NCI-H2107 (cell line): Measurements from ENCODE around the gene FOXF1.

Source experiments
- DNase-seq: peaks from one replicate; lab custom pipeline; 2025; lab: John Stamatoyannopoulos, UW

FOXF1 gene

DNA sequence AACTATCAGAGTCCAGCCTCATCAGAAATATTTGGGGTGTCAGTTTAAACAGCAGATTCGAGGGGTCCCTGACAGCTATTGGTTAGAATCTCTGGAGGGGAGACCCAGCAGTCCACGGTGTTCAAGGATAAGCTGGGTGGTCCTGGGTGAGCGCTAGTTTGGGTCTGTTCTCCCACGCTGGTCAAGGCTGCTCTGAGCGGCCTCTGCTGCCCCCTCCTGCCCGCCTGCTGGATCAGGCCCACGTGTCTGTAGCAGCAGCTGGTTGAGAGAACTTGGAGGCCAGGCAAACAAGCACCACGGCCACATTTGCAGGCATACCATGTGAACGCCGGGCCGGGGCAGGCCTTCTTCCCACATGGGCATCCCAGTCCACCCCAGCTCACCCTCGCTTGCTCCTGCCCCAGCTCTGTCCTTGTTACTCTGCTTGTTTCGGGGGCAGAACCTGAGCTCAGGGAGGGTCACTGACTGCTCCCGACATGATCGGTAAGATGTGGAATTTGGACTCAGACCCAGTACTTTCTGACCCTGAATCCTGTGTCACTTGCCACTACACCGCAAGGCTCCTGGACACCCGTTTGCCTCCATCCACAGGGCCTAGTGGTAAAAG is 7.4 kb downstream of the FOXF1 start:
- DNase-seq = no peak

DNA sequence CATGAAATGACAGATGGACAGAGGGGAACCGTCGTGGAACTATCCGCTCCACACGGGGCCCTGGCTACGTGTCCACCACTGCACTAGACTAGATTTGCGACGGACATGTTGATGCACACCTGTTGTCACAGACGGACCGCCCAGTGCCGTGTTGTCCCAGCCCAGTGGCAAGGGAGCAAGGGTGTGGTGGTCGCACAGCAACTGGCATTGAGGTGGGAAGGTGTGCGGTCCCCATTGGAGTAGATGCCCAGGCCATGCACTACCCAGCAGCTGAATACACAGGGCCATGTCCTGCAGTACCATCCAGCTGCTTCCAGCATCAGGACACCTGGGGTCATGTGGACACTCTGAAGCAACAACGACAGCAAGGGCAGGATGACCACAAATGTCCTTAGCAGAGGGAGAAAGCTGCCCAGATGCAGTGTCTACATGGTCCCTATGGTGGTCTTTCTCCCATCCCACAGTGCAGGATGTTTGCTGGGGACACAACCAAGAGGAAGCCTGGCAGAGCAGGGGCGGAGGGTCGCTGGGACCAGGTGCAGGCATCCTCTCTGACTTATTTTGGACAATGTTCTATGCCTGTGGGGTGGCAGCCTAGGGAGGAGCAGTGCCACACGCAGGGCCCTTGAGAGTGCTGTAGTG is 8.8 kb downstream of the FOXF1 start:
- no peak for DNase-seq

DNA sequence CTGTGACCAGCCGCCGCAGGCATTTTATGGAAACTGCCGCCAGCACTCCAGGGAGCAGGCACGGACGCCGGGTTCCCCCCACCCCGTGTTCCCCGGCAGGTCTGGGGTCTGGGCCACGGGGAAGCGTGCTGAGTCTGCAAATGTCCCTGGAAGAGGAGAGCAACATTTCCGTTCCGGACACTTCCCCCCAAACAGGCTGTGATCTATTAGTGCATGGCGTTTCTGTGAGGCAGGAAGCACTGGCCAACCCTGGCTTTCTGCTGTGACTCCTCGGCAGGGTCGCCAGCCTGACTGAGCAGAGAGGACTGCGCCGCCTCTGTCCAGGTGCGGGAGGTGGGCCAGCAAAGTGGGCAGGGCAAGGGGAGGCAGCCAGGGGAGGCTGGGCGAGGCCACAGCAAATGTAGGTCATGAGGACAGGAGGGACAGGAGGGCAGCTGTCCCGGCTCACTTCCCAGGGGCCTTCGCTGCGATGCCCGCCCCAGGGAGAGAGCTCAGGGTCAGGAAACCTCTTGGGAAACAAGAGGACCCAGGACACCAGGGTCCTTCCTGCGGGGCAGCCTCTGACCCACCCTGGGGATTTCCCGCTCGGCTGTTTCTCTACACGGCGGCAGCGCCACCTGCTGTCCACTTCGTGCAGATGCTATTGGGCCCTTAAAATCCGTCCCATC is 9.5 kb downstream of the FOXF1 start:
- DNase-seq = no peak

DNA sequence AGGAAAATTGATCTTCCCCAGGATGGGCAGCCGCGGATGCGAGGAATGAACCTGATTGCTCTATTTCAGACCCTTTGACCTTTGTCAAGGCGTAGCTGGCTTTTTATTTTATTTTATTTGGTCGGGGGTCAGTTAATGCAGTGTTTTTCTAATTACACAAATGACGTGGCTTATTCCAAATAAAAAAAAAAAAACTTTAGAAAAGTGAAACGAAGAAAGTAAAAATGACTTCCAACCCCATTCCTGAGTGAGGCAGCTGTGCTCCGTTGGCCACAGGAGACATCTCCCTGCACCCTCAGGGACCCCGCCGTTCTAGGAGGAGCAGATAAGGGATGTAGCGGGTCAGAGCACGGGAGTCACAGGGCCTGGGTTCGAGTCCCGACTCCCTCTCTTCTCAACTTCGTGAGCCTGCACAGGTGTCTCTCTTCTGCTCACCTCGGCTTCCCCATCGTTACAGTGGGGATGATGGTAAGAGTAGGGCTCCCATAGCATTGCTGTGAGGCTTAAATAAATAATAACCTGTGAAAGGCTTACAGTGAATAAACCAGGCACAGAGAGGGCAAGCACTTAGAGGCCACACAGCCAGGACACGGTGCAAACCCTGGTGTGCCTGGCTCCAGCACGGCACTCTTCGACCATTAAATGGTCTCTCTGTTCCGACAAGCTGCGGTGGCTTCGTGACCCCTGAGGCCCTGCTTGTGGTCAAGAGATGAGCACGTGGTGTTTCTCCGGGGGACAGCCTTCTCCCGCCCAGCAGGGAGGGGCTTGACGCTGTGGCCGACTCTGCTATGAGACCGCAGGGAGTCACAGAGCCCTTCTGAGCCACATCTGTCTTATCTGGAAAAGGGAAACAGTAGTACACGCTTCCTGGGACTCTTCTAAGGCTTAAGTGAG is 10.2 kb downstream of the FOXF1 start:
- no peak for DNase-seq

DNA sequence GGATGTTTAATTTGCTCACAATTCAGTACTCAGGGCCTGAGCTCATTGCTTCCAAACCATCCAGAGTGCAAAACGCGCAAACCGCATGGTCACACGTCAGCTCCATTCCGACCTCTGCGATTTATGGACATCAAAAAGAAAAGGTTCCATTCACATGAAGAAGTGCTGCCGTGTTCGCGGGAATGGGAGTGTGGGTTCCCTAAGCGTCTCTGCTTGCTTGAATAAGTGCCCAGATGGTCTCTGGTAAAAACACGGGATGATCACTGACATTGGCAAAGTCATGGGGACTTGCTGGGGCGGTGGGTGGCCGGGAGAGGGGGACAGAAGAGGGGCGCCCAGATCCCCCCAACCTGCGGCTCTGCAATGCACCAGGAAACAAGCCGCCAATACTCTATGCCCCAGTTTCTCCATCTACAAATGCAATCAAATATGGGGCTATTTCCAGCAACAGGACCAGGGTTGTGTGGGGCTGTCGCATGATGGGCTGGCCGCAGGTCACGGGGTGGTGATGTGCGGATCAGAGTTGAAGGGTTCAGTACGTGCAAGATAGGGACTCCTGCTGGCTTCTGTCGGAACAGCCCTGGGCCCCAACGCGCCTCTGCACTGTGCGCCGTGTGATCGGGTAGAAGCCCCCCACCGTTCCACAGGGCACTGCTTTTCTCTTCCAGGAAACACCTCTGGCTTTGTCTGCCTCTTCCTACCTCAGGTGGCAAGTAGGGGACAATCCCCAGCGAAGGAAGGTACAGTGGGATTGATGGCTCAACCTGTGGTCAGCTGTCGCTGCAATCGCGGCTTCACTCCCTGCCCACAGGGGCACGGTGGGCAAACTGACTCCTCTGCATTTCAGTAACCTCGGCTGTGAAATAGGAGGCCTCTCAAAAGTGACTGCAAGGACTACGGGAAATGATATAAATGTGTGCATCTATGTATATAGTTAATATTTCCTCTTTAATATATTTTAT is 11.2 kb downstream of the FOXF1 start:
- no peak for DNase-seq

GRCh38 chr16:86522634-86523033 is 12.3 kb downstream of the FOXF1 start:
- no peak for DNase-seq

DNA sequence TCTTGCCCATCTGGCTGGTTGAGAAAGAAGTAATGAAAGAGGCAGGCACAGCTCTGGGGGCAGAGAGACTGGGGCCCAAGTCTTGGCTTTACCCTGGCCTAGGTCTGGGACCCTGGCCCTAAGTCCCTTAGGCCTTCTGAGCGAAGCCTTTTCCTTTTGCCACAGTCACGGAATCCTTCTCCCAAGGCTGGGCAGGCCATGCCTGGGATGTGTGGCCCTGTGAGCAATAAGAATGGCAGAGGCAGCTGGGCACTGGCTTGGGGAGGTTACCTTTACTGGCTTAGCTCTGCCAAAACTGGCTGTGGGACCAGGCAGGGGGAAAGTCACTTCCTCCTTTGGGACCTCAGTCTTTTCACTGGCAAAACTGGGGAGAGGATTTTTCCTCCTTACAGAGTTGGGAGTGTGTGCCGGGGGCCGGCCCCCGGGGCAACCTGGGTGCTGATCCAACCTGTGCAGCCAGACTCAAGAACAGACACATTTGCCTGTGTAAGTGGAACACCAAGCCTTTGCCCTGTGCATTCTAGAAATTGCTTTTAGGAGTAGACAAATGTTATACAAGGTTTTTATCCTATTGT is 12.9 kb downstream of the FOXF1 start:
- no peak for DNase-seq

- no peak for DNase-seq
Observed at GRCh38 chr16:86524029-86524428, 13.7 kb downstream of the FOXF1 start.

- no peak for DNase-seq
Observed at GRCh38 chr16:86525696-86526095, 15.4 kb downstream of the FOXF1 start.

DNA sequence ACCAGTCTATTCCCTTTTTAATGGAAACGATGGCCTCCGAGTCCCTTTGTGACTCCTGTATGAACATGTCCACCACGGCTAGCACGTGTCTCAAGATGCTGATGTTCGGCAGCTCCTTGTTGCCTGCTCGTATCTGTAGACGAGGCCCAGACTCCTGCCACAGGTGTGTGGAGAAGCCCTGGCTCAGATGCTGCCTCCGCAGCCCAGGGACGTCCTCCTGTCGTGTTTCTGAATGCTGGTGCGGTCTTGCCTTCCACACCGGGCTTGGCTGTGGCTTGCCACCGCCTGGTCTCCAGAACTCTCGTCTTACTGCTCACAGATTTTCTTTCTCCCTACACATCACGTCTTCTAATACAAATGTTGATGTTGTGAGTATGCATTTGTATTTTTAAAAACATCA is 17.0 kb downstream of the FOXF1 start:
- DNase-seq = no peak

GRCh38 chr16:86528061-86528929 is 18.0 kb downstream of the FOXF1 start:
- no peak for DNase-seq

DNA sequence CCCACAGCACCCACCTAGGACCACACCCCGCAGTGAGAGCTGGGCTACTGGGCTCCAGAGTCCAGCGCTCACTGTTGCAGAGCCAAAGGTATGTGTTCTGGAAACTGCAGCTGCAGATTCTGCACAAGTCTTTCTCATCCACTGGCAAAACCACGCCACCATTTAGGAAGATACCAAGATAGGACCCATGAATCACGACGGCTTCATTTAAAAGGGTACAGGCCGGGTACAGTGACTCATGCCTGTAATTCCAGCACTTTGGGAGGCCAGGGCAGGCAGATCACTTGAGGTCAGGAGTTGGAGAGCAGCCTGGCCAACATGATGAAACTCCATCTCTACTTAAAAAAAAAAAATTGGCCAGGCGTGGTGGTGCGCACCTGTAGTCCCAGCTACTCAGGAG is 18.8 kb downstream of the FOXF1 start:
- DNase-seq = no peak

DNA sequence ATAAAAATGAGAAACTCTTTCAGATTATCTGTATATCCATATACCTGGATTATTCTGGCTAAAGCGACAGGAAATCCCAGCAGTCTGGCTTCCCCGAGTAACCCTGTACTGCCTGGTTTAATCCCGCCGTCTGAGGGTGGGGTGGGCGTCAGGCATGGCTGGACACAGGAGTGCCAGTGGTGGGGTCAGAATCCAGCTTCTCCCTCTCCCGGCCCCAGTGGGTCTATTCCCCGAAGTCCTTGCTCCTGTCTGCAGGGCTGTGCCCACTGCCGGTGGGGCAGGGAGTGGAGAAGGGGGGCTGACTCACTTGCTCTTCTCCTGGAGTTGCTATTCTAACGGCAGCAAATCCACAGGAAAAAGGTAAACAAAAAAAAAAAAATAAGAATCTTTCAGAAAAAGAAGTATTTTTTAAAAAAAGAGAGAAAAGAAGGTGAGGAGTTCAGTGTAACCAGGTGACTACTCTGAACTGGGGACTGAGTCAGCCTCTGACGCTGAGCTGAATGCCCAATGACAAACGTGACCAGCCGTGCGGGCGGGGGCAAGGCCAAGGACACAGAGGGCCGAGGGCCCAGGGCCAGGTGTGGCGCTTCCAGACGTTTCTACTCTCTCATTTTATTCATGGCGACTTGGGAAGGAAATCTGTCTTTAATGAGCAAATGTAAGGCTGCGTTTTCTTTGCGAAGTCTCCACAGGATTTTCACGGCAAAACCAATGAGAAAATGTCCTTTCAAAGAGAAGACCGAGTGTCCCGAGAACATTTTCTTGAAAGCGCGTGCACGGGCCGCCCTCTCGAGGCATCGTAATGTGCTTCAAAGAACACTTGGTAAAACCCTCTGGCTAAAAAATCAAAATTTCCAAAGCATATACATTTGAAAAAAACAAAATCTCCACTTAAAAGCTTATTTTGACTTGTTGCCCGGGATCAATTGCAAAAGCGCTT is 20.2 kb downstream of the FOXF1 start:
- DNase-seq = no peak

DNA sequence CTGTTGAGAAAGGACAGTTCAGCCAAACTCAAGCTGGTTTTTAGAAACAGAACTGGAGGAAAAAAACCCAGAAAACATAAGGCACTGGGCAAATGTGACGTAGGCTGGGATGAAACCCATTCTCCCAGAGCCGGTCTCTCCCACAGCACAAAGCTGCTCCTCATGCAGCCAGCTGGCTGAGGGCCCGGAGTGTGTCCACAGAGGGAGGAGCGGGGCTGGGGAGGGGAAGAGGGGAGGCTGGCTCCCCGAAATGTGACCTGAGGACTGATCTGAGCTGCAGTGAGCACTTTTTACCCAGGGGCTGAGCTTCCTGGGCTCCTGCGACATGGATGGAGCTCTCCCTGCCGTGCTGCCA is 20.8 kb downstream of the FOXF1 start:
- DNase-seq = no peak

GRCh38 chr16:86531641-86532525 is 21.6 kb downstream of the FOXF1 start:
- no peak for DNase-seq

- DNase-seq = no peak
Observed at GRCh38 chr16:86532526-86532815, 22.1 kb downstream of the FOXF1 start.

DNA sequence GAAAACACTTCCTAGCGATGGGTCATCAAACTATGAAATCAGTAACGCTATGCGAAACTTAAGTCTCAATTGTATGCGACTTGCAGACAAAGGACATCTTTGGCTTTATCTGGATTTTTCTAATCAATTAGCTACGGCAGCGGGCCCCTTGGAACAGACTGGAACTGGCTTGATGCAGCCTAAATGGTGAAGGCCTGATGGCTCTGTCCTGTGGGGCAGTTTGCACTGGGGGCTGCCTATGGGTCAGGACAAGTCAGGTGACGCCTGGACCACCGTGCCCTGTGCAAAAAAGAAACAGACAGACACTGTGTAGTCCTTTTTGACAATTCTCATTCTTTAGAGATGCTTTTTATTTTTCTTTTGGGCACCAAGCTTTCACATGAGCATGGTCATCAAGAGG is 22.7 kb downstream of the FOXF1 start:
- DNase-seq = no peak

DNA sequence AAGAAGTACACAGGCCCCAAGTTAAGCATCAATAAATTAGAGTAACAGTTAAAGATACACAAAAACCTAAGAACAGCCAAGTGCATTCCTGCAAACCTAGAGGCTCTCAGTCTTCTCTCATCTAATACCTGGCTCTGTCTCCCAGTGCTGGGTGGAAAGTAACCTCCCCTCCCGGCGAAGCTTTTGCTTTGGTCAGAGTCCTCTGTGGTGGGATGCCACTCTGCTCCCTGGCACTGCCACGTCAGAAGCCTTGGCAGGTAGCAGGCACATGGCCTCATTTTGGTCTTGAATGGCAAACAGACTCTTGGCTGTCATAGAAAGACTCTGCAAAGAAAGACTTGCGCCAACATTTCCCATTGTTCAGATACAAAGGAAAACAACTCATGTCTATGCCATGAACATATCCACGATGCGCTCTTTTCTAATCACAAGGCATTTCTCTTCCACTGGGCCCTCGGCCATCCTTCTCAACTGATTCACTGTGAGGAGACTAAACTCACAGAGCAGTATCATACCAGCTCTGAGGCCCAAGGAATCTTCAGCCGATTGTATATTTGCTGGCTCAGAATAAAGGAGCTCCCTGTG is 23.5 kb downstream of the FOXF1 start:
- DNase-seq = no peak
